HEK293 (cell line): Measurements from ENCODE around the gene BORCS5.

Source experiments
- BCL11A ChIP-seq: fragments of 450-650 bp; formaldehyde crosslinking; IDR thresholded peaks from 2 replicates; pipeline ENCODE4 v1.5.1; 2016; ENCODE audit warnings: low read depth, missing biosample characterization, missing genetic modification characterization
- GLIS1 ChIP-seq: fragments of 450-650 bp; formaldehyde crosslinking; IDR thresholded peaks from 2 replicates; pipeline ENCODE4 v1.5.1; 2016; ENCODE audit warnings: missing biosample characterization, missing genetic modification characterization
- YY1 ChIP-seq: fragments of 450-650 bp; formaldehyde crosslinking; IDR thresholded peaks from 2 replicates; pipeline ENCODE4 v1.5.1; 2018; ENCODE audit warnings: missing biosample characterization, missing genetic modification characterization
- ZNF623 ChIP-seq: fragments of 450-650 bp; formaldehyde crosslinking; IDR thresholded peaks from 2 replicates; pipeline ENCODE4 v1.5.1; 2016; ENCODE audit warnings: missing biosample characterization, missing genetic modification characterization
- ZNF791 ChIP-seq: fragments of 450-650 bp; formaldehyde crosslinking; IDR thresholded peaks from 2 replicates; pipeline ENCODE4 v1.5.1; 2016; ENCODE audit warnings: missing biosample characterization, missing genetic modification characterization
- TF ChIP-seq, protein P1 (sequence below): fragments of 450-650 bp; formaldehyde crosslinking; IDR thresholded peaks from 2 replicates; pipeline ENCODE4 v1.5.0; 2017; ENCODE audit warnings: missing biosample characterization, missing genetic modification characterization, borderline replicate concordance
- TF ChIP-seq, protein P2 (sequence below): fragments of 450-650 bp; formaldehyde crosslinking; IDR thresholded peaks from 2 replicates; pipeline ENCODE4 v1.5.1; 2016; ENCODE audit warnings: missing biosample characterization, missing genetic modification characterization
- TF ChIP-seq, protein P3 (sequence below): fragments of 450-650 bp; formaldehyde crosslinking; IDR thresholded peaks from 2 replicates; pipeline ENCODE4 v1.5.1; 2017; ENCODE audit warnings: missing biosample characterization, missing genetic modification characterization
- TF ChIP-seq, protein P4 (sequence below): fragments of 450-650 bp; formaldehyde crosslinking; IDR thresholded peaks from 2 replicates; pipeline ENCODE4 v1.5.1; 2016; ENCODE audit warnings: missing biosample characterization, missing genetic modification characterization

DNA sequence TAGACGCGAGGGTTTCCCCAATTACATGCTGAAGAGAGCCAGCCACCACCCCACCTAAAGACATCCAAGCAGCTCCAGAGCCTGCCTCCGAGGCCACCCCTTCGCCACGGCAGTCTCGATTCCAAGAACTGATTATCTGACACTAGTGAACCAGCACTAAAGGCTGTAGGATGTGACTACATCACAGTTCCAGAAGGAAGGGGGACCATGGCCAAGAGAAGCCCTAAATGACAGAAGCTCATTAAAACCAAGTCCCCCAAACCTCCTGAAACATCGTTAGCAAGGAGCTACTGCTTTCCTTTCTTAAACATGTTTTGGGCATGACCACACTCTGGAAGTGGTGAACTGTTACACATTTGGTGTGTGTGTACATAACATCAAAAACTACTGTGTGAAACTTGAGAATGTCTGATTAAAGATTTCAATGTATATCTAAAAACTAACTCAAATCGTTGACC lies 117.6 kb downstream of the BORCS5 start:
- TF ChIP-seq, protein P1, sequence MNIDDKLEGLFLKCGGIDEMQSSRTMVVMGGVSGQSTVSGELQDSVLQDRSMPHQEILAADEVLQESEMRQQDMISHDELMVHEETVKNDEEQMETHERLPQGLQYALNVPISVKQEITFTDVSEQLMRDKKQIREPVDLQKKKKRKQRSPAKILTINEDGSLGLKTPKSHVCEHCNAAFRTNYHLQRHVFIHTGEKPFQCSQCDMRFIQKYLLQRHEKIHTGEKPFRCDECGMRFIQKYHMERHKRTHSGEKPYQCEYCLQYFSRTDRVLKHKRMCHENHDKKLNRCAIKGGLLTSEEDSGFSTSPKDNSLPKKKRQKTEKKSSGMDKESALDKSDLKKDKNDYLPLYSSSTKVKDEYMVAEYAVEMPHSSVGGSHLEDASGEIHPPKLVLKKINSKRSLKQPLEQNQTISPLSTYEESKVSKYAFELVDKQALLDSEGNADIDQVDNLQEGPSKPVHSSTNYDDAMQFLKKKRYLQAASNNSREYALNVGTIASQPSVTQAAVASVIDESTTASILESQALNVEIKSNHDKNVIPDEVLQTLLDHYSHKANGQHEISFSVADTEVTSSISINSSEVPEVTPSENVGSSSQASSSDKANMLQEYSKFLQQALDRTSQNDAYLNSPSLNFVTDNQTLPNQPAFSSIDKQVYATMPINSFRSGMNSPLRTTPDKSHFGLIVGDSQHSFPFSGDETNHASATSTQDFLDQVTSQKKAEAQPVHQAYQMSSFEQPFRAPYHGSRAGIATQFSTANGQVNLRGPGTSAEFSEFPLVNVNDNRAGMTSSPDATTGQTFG (tag by site-specific recombination), result no peak
- TF ChIP-seq YY1 (no peak), ZNF623 (no peak), ZNF791 (no peak), BCL11A (tag by site-specific recombination) (no peak), GLIS1 (tag by site-specific recombination) (no peak)
- TF ChIP-seq, protein P2, sequence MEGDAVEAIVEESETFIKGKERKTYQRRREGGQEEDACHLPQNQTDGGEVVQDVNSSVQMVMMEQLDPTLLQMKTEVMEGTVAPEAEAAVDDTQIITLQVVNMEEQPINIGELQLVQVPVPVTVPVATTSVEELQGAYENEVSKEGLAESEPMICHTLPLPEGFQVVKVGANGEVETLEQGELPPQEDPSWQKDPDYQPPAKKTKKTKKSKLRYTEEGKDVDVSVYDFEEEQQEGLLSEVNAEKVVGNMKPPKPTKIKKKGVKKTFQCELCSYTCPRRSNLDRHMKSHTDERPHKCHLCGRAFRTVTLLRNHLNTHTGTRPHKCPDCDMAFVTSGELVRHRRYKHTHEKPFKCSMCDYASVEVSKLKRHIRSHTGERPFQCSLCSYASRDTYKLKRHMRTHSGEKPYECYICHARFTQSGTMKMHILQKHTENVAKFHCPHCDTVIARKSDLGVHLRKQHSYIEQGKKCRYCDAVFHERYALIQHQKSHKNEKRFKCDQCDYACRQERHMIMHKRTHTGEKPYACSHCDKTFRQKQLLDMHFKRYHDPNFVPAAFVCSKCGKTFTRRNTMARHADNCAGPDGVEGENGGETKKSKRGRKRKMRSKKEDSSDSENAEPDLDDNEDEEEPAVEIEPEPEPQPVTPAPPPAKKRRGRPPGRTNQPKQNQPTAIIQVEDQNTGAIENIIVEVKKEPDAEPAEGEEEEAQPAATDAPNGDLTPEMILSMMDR (tag by site-specific recombination), result no peak
- TF ChIP-seq, protein P3, sequence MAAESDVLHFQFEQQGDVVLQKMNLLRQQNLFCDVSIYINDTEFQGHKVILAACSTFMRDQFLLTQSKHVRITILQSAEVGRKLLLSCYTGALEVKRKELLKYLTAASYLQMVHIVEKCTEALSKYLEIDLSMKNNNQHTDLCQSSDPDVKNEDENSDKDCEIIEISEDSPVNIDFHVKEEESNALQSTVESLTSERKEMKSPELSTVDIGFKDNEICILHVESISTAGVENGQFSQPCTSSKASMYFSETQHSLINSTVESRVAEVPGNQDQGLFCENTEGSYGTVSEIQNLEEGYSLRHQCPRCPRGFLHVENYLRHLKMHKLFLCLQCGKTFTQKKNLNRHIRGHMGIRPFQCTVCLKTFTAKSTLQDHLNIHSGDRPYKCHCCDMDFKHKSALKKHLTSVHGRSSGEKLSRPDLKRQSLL (tag by site-specific recombination), result no peak
- TF ChIP-seq, protein P4, sequence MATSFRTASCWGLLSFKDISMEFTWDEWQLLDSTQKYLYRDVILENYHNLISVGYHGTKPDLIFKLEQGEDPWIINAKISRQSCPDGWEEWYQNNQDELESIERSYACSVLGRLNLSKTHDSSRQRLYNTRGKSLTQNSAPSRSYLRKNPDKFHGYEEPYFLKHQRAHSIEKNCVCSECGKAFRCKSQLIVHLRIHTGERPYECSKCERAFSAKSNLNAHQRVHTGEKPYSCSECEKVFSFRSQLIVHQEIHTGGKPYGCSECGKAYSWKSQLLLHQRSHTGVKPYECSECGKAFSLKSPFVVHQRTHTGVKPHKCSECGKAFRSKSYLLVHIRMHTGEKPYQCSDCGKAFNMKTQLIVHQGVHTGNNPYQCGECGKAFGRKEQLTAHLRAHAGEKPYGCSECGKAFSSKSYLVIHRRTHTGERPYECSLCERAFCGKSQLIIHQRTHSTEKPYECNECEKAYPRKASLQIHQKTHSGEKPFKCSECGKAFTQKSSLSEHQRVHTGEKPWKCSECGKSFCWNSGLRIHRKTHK (tag by site-specific recombination), result no peak
